Breast epithelium (tissue), 4 donors: ENCODE data around the gene CD28. TPM values are rescaled to one million over a fixed set of nuclear protein-coding genes. Genes with fewer than 3 reads are reported as not detected.
A peak's percentile ranks its signal among the peaks of the same experiment; 100 is the strongest.

Experiments
- DNase-seq, 2 donors: peaks; one replicate each; pipeline ENCODE4 v3.0.0-alpha.2; 2019; ENCODE audit warnings: low spot score in 2 of 2
- H3K27ac ChIP-seq, 2 donors: fragments of 200-600 bp; sonication (generic) in 1 of 2; one replicate each; pipeline ENCODE4 v1.5.1; 2016 to 2019; ENCODE audit warnings: mild to moderate bottlenecking in 1 of 2
- H3K27me3 ChIP-seq, 2 donors: fragments of 200-600 bp; sonication (generic) in 1 of 2; one replicate each; pipeline versions ENCODE4 v1.5.1 to v1.6.0; 2017 to 2019; ENCODE audit warnings: control low read depth in 1 of 2, mild to moderate bottlenecking in 1 of 2
- H3K36me3 ChIP-seq: fragments of 200-600 bp; one replicate; pipeline ENCODE4 v1.5.1; 2019
- H3K4me1 ChIP-seq, 2 donors: fragments of 200-600 bp; sonication (generic); one replicate each; pipeline ENCODE4 v1.5.1; 2016 to 2019; ENCODE audit warnings: control low read depth in 1 of 2
- H3K4me3 ChIP-seq, 3 donors: fragments of 200-600 bp; sonication (generic); 1 replicate in 2 of 3; 2 replicates in 1 of 3; pipeline ENCODE4 v1.5.1; 2016 to 2019; ENCODE audit warnings: mild to moderate bottlenecking in 3 of 3, moderate library complexity in 2 of 3
- H3K9me3 ChIP-seq, 2 donors: fragments of 200-600 bp; sonication (generic) in 1 of 2; one replicate each; pipeline ENCODE4 v1.5.1; 2016 to 2019; ENCODE audit warnings: control low read depth in 1 of 2
- POLR2A ChIP-seq: fragments of 450-650 bp; IDR thresholded peaks from one replicate; pipeline ENCODE4 v1.6.1; 2016; ENCODE audit warnings: antibody characterized with exemption, mild to moderate bottlenecking, moderate library complexity
- POLR2AphosphoS5 ChIP-seq, 3 donors: sonication (generic); formaldehyde crosslinking; IDR thresholded peaks; one replicate each; pipeline ENCODE4 v1.6.1; 2017; ENCODE audit warnings: antibody characterized with exemption in 3 of 3
- intact Hi-C: fragments of 100-400 bp; cut with DNase I; formaldehyde crosslinking; loops from one replicate; pipeline ENCODE4 v1.15.1; 2023; ENCODE audit warnings: low total_unique reads
- total RNA-seq, 3 donors: library from RNA; depleted of rRNA; stranded (reverse); fragments of >200 nt; gene quantifications; one replicate each; pipeline ENCODE4 v1.1.0, GENCODE V29; 2016
- TF ChIP-seq, protein P1 (sequence below), 3 donors: fragments of 450-650 bp; IDR thresholded peaks; one replicate each; pipeline ENCODE4 v1.5.1; 2016 to 2017; ENCODE audit warnings: antibody characterized with exemption in 3 of 3, mild to moderate bottlenecking in 3 of 3, moderate library complexity in 3 of 3

CD28 gene
- total RNA-seq, 3 donors from 2014 or later: 2.2 to 4.2 (median 2.9) TPM

DNA sequence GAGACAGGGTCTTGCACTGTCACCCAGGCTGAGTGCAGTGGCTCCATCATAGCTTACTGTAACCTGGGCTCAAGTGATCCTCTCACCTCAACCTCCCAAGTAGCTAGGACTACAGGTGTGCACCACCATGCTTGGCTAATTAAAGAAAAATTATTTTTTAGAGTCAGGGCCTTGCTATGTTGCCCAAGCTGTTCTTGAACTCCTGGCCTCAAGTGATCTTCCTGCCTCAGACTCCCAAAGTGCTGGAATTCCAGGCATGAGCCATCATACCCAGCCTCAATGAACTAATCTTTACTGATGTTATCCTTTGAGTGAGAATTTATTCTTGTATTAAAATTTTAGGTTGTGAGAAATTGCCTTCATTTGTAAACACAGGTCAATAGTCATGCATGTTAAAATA, 27.0 kb upstream of the CD28 start:
- Histone ChIP-seq H3K27me3 (no peaks in the 10 kb centered on the region), H3K27ac (no peak overlapping the region), H3K9me3 (no peaks in the 10 kb centered on the region), H3K4me3 (no peak overlapping the region), H3K4me1 (peaks cover 4 to 13% of the 10 kb centered on the region in 2 donors), H3K36me3 (no peaks in the 10 kb centered on the region)
- DNase-seq: no peak
- TF ChIP-seq POLR2AphosphoS5 (IDR thresholded peaks at IDR 0.05): no peak
- intact Hi-C loops: no loop called here

DNA sequence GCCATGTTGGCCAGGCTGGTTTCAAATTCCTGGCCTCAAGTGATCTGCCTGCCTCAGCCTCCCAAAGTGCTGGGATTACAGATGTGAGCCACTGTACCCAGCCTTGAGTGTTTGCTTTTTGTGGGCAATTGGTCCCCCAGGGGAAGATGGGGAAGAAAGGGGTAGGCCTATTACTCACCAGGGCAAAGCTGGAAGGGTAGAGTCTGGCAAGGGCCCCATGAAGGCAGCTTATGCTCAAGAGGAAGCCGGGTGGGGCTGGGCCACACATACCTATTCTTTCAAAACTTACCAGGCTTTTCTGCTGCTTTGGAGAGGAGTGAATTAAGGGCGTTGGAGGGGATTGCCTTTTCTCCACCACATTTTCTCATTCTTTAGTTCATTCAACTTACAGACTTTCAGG, 24.5 kb upstream of the CD28 start:
- no peak for DNase-seq
- H3K27me3 ChIP-seq: no peaks in the 10 kb centered on the region
- H3K4me3 ChIP-seq: no peak overlapping the region
- peak overlapping the region; percentile 81 to 91 for H3K27ac ChIP-seq
- TF ChIP-seq POLR2AphosphoS5 (IDR thresholded peaks at IDR 0.05) (no peak), POLR2A (no peak)
- TF ChIP-seq, protein P1, sequence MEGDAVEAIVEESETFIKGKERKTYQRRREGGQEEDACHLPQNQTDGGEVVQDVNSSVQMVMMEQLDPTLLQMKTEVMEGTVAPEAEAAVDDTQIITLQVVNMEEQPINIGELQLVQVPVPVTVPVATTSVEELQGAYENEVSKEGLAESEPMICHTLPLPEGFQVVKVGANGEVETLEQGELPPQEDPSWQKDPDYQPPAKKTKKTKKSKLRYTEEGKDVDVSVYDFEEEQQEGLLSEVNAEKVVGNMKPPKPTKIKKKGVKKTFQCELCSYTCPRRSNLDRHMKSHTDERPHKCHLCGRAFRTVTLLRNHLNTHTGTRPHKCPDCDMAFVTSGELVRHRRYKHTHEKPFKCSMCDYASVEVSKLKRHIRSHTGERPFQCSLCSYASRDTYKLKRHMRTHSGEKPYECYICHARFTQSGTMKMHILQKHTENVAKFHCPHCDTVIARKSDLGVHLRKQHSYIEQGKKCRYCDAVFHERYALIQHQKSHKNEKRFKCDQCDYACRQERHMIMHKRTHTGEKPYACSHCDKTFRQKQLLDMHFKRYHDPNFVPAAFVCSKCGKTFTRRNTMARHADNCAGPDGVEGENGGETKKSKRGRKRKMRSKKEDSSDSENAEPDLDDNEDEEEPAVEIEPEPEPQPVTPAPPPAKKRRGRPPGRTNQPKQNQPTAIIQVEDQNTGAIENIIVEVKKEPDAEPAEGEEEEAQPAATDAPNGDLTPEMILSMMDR (IDR thresholded peaks at IDR 0.05): no peak
- H3K36me3 ChIP-seq: no peaks in the 10 kb centered on the region
- H3K4me1 ChIP-seq: peaks cover 11 to 18% of the 10 kb centered on the region in 2 donors
- intact Hi-C loops: no loop called here
- H3K9me3 ChIP-seq: no peaks in the 10 kb centered on the region

DNA sequence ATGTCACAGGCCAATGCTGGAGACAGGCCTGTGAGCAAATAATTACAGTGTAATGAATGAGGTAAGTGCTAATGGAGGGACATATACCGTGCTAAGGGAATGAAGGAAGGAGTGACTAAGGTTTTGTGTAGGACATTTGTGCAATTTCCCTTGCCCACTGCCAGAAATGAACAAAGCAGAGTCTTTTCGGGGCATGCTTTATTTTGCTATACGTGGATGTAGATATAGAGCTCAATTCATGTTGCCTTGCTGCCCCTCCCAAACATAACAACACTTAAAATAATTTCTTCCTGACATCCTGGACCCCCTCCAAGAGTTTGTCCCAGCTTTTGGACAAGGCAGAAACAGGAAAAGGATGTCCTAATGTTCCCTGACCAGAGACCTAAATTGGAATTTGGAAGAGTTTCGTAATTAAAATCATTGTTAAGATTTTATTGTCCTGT, 23.7 kb upstream of the CD28 start:
- Histone ChIP-seq H3K27ac (peak overlapping the region; percentile 81 to 91), H3K27me3 (no peaks in the 10 kb centered on the region), H3K4me3 (no peak overlapping the region), H3K9me3 (no peaks in the 10 kb centered on the region), H3K4me1 (peaks cover 11 to 18% of the 10 kb centered on the region in 2 donors), H3K36me3 (no peaks in the 10 kb centered on the region)
- TF ChIP-seq POLR2AphosphoS5 (IDR thresholded peaks at IDR 0.05) (no peak), POLR2A (no peak)
- TF ChIP-seq, protein P1 (IDR thresholded peaks at IDR 0.05): no peak
- intact Hi-C loops: no loop called here
- no peak for DNase-seq

DNA sequence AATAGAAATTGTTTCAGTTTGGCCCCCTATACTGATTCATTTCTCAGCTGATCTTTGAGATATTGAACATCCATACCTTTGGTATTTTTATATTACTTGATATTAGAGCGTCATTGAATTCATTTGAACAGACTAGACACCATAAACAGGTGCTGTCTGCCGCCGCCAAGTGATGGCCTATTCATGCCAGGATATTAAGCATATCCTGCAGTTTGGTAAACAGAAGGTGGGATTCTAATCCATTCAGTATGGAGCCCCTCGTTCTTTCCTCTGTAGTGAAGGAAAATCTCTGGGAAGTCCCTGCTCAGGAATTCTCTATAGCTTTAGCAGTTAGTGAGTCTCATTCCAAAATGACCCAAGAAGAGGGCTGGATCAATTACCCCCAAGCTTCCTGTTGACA, 23.0 kb upstream of the CD28 start:
- Histone ChIP-seq H3K4me3 (no peak overlapping the region), H3K27ac (peak overlapping the region; percentile 81 to 91), H3K4me1 (peaks cover 11 to 18% of the 10 kb centered on the region in 2 donors), H3K9me3 (no peaks in the 10 kb centered on the region), H3K27me3 (no peaks in the 10 kb centered on the region), H3K36me3 (no peaks in the 10 kb centered on the region)
- no peak for DNase-seq
- TF ChIP-seq, protein P1 (IDR thresholded peaks at IDR 0.05): no peak
- TF ChIP-seq POLR2A: no peak
- no peak for TF ChIP-seq POLR2AphosphoS5 (IDR thresholded peaks at IDR 0.05)
- intact Hi-C loops: no loop called here

DNA sequence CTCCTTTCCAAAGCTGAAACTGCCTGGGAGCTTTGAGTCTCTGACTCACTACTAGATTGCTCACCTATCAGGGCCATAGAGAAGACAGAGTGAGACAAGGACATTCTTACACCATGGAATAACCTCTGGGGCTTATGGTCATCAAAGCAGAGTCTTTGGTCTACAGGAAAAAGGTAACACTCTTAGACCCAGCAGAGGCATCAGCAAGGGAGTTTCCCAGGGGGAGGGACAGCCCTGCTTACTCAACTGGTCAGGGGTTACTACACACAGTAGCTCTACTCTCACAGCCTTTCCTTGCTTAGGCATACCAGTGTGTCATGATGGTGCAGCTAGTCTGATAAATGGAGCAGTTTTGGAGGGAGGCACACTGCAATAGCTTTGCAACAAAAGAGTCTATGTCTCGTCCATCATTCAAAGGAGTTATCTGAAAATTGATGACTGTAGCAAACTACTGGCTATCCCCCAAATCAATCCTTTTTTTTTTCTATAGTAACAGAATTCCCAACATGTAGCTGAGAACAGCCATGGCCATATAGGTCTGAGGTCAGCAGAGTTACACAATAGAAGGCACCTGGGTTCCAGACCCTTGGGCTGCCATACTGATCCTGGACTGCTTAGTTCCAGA, 22.4 kb upstream of the CD28 start:
- H3K27ac ChIP-seq: peak overlapping the region; percentile 81 to 91
- TF ChIP-seq, protein P1 (IDR thresholded peaks at IDR 0.05): no peak
- TF ChIP-seq POLR2AphosphoS5 (IDR thresholded peaks at IDR 0.05): no peak
- TF ChIP-seq POLR2A: no peak
- no peaks in the 10 kb centered on the region for H3K9me3 ChIP-seq
- H3K27me3 ChIP-seq: no peaks in the 10 kb centered on the region
- H3K36me3 ChIP-seq: no peaks in the 10 kb centered on the region
- H3K4me3 ChIP-seq: no peak overlapping the region
- H3K4me1 ChIP-seq: peaks cover 11 to 18% of the 10 kb centered on the region in 2 donors
- DNase-seq: no peak
- intact Hi-C loops: no loop called here
